PFSK-1 (cell line): ENCODE data around the gene NUP98.

Source experiments
- FOXP2 ChIP-seq: optimal IDR thresholded peaks from 2 replicates; pipeline ENCODE3; 2011; ENCODE audit warnings: borderline replicate concordance, control low read depth, inconsistent platforms; ENCODE audit not compliant: insufficient read depth; ENCODE audit errors: extremely low read length, extremely low read depth
- POLR2AphosphoS5 ChIP-seq: IDR thresholded peaks from 2 replicates; pipeline ENCODE4 v1.6.1; 2012; ENCODE audit warnings: low read depth, mild to moderate bottlenecking, control low read depth, low read length, moderate library complexity
- SIN3A ChIP-seq: IDR thresholded peaks from 2 replicates; pipeline ENCODE4 v1.6.1; 2012; ENCODE audit warnings: mild to moderate bottlenecking, low read length, moderate library complexity, borderline replicate concordance; ENCODE audit not compliant: insufficient read depth
- TAF1 ChIP-seq: IDR thresholded peaks from 2 replicates; pipeline ENCODE4 v1.6.1; 2012; ENCODE audit warnings: low read length, control low read depth, borderline replicate concordance; ENCODE audit not compliant: insufficient read depth
- TF ChIP-seq, protein P1 (sequence below), 2 experiments: IDR thresholded peaks; 2 replicates each; pipeline versions ENCODE4 v1.6.1 to v1.8.0; 2011 to 2012; ENCODE audit warnings: low read depth in 2 of 2, low read length in 2 of 2, control low read depth in 1 of 2, inconsistent platforms in 1 of 2, mild to moderate bottlenecking in 1 of 2, moderate library complexity in 1 of 2; ENCODE audit not compliant: insufficient read depth in 1 of 2

The NUP98 gene

DNA sequence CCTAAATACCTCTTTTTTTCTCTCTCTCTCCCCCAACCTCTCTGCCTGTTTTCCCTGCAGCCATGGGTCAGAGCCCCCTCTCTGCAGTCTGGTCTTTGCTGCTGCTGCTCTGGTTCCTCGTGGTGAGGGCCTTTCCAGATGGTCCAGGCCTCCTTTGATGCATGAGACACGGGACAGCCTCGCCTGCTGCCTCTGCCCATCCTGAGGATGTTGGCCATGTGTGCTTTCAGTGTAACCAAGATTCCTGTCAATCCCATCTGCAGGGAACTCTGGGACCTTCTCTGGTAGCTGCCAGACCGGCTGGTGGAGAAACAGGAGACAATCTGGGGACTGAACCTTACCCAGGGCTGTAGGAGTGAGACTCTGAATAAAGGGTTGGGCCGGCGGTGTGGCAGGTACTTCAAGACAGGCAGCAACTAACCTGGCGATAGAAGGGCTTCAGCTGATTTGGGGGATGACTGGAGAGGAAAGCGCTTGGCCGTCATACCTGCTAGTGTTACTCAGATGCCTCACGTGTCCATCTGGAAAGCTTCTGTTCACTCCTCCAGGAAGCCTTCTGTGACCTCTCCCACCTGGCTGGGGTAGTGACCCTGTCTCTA is 133.2 kb downstream of the NUP98 start:
- TF ChIP-seq, protein P1, sequence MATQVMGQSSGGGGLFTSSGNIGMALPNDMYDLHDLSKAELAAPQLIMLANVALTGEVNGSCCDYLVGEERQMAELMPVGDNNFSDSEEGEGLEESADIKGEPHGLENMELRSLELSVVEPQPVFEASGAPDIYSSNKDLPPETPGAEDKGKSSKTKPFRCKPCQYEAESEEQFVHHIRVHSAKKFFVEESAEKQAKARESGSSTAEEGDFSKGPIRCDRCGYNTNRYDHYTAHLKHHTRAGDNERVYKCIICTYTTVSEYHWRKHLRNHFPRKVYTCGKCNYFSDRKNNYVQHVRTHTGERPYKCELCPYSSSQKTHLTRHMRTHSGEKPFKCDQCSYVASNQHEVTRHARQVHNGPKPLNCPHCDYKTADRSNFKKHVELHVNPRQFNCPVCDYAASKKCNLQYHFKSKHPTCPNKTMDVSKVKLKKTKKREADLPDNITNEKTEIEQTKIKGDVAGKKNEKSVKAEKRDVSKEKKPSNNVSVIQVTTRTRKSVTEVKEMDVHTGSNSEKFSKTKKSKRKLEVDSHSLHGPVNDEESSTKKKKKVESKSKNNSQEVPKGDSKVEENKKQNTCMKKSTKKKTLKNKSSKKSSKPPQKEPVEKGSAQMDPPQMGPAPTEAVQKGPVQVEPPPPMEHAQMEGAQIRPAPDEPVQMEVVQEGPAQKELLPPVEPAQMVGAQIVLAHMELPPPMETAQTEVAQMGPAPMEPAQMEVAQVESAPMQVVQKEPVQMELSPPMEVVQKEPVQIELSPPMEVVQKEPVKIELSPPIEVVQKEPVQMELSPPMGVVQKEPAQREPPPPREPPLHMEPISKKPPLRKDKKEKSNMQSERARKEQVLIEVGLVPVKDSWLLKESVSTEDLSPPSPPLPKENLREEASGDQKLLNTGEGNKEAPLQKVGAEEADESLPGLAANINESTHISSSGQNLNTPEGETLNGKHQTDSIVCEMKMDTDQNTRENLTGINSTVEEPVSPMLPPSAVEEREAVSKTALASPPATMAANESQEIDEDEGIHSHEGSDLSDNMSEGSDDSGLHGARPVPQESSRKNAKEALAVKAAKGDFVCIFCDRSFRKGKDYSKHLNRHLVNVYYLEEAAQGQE (IDR thresholded peaks at IDR 0.05; ENCODE audit: insufficient read depth in 1 of 2, low read depth in 2 of 2, low read length in 2 of 2), result no peak
- TF ChIP-seq TAF1, result no peak
- TF ChIP-seq SIN3A, result no peak
- no peak for TF ChIP-seq POLR2AphosphoS5
- TF ChIP-seq FOXP2, result no peak

DNA sequence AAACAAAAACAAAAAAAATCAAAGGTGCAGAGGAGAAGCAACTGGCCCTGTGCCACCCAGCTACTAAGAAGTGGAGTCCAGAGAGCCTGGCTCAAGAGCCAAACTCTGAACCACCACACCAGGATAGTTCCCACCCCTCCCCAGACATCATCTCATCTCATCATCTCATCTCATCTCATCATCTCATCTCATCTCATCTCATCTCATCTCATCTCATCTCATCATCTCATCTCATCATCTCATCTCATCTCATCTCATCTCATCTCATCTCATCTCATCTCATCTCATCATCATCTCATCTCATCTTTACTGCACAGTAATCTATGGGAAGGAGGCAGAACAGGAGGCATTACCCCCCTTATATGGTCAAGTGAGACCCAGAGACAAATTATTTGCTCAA is 134.5 kb downstream of the NUP98 start:
- TF ChIP-seq FOXP2, result no peak
- TF ChIP-seq POLR2AphosphoS5, result no peak
- TF ChIP-seq TAF1, result no peak
- TF ChIP-seq SIN3A, result no peak
- TF ChIP-seq, protein P1 (IDR thresholded peaks at IDR 0.05; ENCODE audit: insufficient read depth in 1 of 2, low read depth in 2 of 2, low read length in 2 of 2), result no peak

DNA sequence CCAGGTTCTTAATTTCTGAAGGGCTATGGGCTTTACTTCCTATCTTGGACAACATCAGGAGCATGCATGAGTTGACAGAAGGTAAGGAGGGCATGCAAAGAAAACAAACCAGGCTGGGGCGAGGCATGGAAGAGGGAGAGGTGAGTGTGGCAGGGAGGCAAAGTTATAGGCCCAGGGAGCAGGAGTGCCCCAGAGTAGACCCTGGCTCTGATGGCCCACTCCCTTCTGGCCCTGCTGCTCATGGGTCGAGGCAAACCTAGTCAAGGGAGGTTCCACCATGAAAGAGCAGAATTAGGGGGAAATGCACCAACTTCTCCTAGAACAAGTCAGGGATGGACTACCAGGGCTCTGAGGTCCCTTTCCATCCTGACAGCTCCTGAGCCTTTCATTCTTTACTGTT is 136.4 kb downstream of the NUP98 start:
- TF ChIP-seq, protein P1 (IDR thresholded peaks at IDR 0.05; ENCODE audit: insufficient read depth in 1 of 2, low read depth in 2 of 2, low read length in 2 of 2), result no peak
- TF ChIP-seq POLR2AphosphoS5, result no peak
- TF ChIP-seq SIN3A, result no peak
- no peak for TF ChIP-seq FOXP2
- TF ChIP-seq TAF1, result no peak

DNA sequence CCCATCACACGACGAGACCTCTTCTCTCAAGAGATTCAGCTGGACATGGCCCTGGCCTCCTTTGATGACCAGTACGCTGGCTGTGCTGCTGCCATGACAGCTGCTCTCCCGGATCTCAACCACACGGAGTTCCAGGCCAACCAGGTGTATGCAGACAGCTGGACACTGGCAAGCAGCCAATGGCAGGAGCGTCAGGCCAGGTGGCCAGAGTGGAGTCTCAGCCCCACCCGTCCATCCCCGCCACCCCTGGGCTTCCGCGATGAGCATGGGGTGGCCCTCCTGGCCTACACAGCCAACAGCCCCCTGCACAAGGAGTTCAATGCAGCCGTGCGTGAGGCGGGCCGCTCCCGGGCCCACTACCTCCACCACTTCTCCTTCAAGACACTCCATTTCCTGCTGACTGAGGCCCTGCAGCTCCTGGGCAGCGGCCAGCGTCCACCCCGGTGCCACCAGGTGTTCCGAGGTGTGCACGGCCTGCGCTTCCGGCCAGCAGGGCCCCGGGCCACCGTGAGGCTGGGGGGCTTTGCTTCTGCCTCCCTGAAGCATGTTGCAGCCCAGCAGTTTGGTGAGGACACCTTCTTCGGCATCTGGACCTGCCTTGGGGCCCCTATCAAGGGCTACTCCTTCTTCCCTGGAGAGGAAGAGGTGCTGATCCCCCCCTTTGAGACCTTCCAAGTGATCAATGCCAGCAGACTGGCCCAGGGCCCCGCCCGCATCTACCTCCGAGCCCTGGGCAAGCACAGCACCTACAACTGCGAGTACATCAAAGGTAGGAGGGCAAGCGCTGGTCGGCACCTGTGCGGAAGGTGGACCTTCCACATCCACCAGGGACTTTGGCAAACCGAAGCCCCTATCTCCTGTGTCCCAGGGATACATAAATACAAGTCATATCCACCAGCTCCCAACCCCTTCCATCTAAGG is 137.5 kb downstream of the NUP98 start:
- TF ChIP-seq TAF1 (no peak), SIN3A (no peak), POLR2AphosphoS5 (no peak), FOXP2 (no peak)
- TF ChIP-seq, protein P1 (IDR thresholded peaks at IDR 0.05; ENCODE audit: insufficient read depth in 1 of 2, low read depth in 2 of 2, low read length in 2 of 2), result no peak
